HFFc6 (cell line): ENCODE results near the gene EGR2. TPM values are rescaled to one million over a fixed set of nuclear protein-coding genes. Genes with fewer than 3 reads are reported as not detected.

ENCODE experiments used
- DNase-seq: peaks from one replicate; pipeline ENCODE4 v3.0.0-alpha.2; 2018
- H3K27ac Mint-ChIP-seq: 2 replicates; pipeline ENCODE4 v1.8.0; 2020; ENCODE audit warnings: mild to moderate bottlenecking, mixed read lengths
- H3K27me3 Mint-ChIP-seq: 2 replicates; pipeline ENCODE4 v1.8.0; 2021; ENCODE audit warnings: mild to moderate bottlenecking, moderate library complexity, mixed read lengths; ENCODE audit not compliant: insufficient read depth
- H3K36me3 Mint-ChIP-seq: 2 replicates; pipeline ENCODE4 v1.8.0; 2021; ENCODE audit warnings: low read depth, mixed read lengths
- H3K4me1 Mint-ChIP-seq: 2 replicates; pipeline ENCODE4 v1.8.0; 2020; ENCODE audit warnings: low read depth, mixed read lengths
- H3K4me3 Mint-ChIP-seq: 2 replicates; pipeline ENCODE4 v1.8.0; 2020; ENCODE audit warnings: mild to moderate bottlenecking, moderate library complexity, mixed read lengths
- H3K9me3 Mint-ChIP-seq: 2 replicates; pipeline ENCODE4 v1.8.0; 2020; ENCODE audit warnings: mild to moderate bottlenecking, mixed read lengths
- CTCF ChIP-seq: fragments of 200-600 bp; sonication (generic); IDR thresholded peaks from 2 replicates; pipeline ENCODE4 v1.5.0; 2021; ENCODE audit warnings: antibody characterized with exemption, mild to moderate bottlenecking
- total RNA-seq, 6 experiments: library from RNA; stranded (reverse); fragmentation: NEBNext Ultra II Directional; extraction: Animal tissue kit (Norgen Biotek cat#: 25700); gene quantifications; 2 replicates in 1 of 6; 3 replicates in 5 of 6; pipeline ENCODE4 v1.2.3, GENCODE V29; 2021

EGR2 gene
- total RNA-seq, 6 experiments from 2014 or later, result 0.13 to 0.64 (median 0.26) TPM

GRCh38 chr10:62795100-62795499 lies 21.1 kb downstream of the EGR2 start:
- no peaks in the 10 kb centered on the region for H3K36me3 Mint-ChIP-seq
- H3K9me3 Mint-ChIP-seq, result no peaks in the 10 kb centered on the region
- peaks cover 6% of the 10 kb centered on the region; the same call in 1 of the 2 replicates for H3K4me1 Mint-ChIP-seq
- peaks cover 10% of the 10 kb centered on the region for H3K27me3 Mint-ChIP-seq
- H3K4me3 Mint-ChIP-seq, result no peak overlapping the region
- no peak for DNase-seq
- H3K27ac Mint-ChIP-seq, result no peak overlapping the region
- TF ChIP-seq CTCF, result no peak

- peaks cover 10% of the 10 kb centered on the region for H3K27me3 Mint-ChIP-seq
- no peak for TF ChIP-seq CTCF
- no peak for DNase-seq
Measured at GRCh38 chr10:62794306-62794705, 21.9 kb downstream of the EGR2 start.

GRCh38 chr10:62792261-62792660 lies 23.9 kb downstream of the EGR2 start:
- peaks cover 4% of the 10 kb centered on the region for H3K27me3 Mint-ChIP-seq
- H3K4me1 Mint-ChIP-seq, result peaks cover 20% of the 10 kb centered on the region

More at GRCh38 chr10:62794306-62794705, 21.9 kb downstream of the EGR2 start:
- Mint-ChIP-seq H3K27ac (no peak overlapping the region), H3K36me3 (no peaks in the 10 kb centered on the region), H3K4me1 (peaks cover 11% of the 10 kb centered on the region), H3K4me3 (no peak overlapping the region), H3K9me3 (no peaks in the 10 kb centered on the region)

DNA sequence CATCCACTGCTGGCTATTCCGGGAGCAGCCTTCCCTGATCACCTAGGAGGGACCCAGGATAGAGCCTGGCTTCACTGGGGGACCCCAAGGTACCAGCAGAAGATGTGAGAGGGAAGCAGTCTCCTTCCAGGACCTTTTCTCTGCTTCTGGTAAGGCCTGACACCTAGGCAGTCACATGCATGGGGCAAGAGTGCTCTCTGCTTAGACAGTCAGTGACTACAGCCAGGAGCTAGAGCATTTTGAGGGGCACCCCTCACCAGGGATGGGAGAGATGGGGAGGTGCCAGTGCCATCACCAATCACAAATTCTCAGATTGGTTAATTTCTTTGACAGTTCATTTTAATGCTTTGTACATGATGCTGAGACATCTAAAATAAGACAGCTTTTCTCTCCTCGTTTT lies 25.6 kb downstream of the EGR2 start:
- H3K27ac Mint-ChIP-seq, result no peak overlapping the region
- no peak for DNase-seq
- no peaks in the 10 kb centered on the region for H3K27me3 Mint-ChIP-seq
- peaks cover 20% of the 10 kb centered on the region for H3K4me1 Mint-ChIP-seq
- peaks cover 5% of the 10 kb centered on the region for H3K9me3 Mint-ChIP-seq
- H3K4me3 Mint-ChIP-seq, result no peak overlapping the region
- TF ChIP-seq CTCF, result no peak
- peaks cover 11% of the 10 kb centered on the region; the same call in 1 of the 2 replicates for H3K36me3 Mint-ChIP-seq

More at GRCh38 chr10:62792261-62792660, 23.9 kb downstream of the EGR2 start:
- TF ChIP-seq CTCF, result no peak
- H3K36me3 Mint-ChIP-seq, result no peaks in the 10 kb centered on the region
- H3K27ac Mint-ChIP-seq, result no peak overlapping the region
- H3K9me3 Mint-ChIP-seq, result no peaks in the 10 kb centered on the region; the same call in 1 of the 2 replicates
- DNase-seq, result no peak
- no peak overlapping the region for H3K4me3 Mint-ChIP-seq

DNA sequence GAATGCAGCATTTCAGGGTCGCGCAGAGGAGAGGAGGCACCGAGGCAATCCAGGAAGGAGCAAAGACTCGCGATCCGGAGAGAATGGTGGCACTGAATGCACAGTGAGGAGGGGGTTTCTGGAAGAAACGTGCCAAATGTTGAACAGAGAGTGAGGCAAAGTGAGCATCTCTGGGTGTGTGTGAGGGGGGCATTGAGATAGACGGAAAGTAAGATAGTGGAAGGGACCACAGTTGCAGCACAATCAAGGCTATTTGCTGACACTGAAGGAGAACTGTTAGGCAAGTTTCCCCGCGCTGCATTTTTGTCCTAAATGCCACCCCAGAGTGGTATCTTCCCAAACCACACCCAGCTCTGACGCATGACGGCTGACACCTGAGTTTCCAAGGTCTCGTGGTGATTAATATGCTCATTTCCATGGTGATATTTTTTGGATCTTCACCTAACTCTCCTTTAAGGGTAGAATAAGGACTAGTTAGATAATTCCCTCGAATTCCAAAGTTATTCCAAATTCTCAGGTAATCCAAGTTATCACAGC lies 26.1 kb downstream of the EGR2 start:
- Mint-ChIP-seq H3K4me3 (no peak overlapping the region), H3K27me3 (no peaks in the 10 kb centered on the region), H3K4me1 (peaks cover 20% of the 10 kb centered on the region), H3K9me3 (peaks cover 10% of the 10 kb centered on the region), H3K27ac (no peak overlapping the region), H3K36me3 (peaks cover 14% of the 10 kb centered on the region; the same call in 1 of the 2 replicates)
- DNase-seq, result no peak
- TF ChIP-seq CTCF, result no peak
